ACC112 (cell line): Measurements from ENCODE around the gene SLC47A1.

Experiments
- H2AFZ ChIP-seq: fragments of 200-600 bp; sonication (generic); one replicate; pipeline ENCODE4 v1.6.0; 2017; ENCODE audit warnings: antibody characterized with exemption, low read length; ENCODE audit not compliant: unreplicated experiment
- H3K27ac ChIP-seq: fragments of 200-600 bp; sonication (generic); 2 replicates; pipeline ENCODE4 v1.5.1; 2014; ENCODE audit warnings: low read depth, mild to moderate bottlenecking, antibody characterized with exemption, low read length, moderate library complexity
- H3K27me3 ChIP-seq: fragments of 200-600 bp; sonication (generic); 2 replicates; pipeline ENCODE4 v1.6.1; 2014; ENCODE audit warnings: mild to moderate bottlenecking, antibody characterized with exemption, low read length, moderate library complexity, mixed read lengths; ENCODE audit not compliant: insufficient read depth
- H3K36me3 ChIP-seq: fragments of 200-600 bp; sonication (generic); 2 replicates; pipeline ENCODE4 v1.6.1; 2016; ENCODE audit warnings: mild to moderate bottlenecking, antibody characterized with exemption, low read length, moderate library complexity, mixed read lengths; ENCODE audit not compliant: insufficient read depth
- H3K4me1 ChIP-seq: fragments of 200-600 bp; sonication (generic); one replicate; pipeline ENCODE4 v1.6.1; 2016; ENCODE audit warnings: low read length, mixed read lengths; ENCODE audit not compliant: insufficient read depth, unreplicated experiment, control insufficient read depth
- H3K4me3 ChIP-seq: fragments of 200-600 bp; sonication (generic); 2 replicates; pipeline ENCODE4 v1.5.1; 2014; ENCODE audit warnings: mild to moderate bottlenecking, low read depth, low read length
- H3K79me2 ChIP-seq: fragments of 200-600 bp; sonication (generic); one replicate; pipeline ENCODE4 v1.6.0; 2016; ENCODE audit warnings: low read length; ENCODE audit not compliant: control insufficient read depth, unreplicated experiment, insufficient read depth

SLC47A1 gene, protein sequence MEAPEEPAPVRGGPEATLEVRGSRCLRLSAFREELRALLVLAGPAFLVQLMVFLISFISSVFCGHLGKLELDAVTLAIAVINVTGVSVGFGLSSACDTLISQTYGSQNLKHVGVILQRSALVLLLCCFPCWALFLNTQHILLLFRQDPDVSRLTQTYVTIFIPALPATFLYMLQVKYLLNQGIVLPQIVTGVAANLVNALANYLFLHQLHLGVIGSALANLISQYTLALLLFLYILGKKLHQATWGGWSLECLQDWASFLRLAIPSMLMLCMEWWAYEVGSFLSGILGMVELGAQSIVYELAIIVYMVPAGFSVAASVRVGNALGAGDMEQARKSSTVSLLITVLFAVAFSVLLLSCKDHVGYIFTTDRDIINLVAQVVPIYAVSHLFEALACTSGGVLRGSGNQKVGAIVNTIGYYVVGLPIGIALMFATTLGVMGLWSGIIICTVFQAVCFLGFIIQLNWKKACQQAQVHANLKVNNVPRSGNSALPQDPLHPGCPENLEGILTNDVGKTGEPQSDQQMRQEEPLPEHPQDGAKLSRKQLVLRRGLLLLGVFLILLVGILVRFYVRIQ

DNA sequence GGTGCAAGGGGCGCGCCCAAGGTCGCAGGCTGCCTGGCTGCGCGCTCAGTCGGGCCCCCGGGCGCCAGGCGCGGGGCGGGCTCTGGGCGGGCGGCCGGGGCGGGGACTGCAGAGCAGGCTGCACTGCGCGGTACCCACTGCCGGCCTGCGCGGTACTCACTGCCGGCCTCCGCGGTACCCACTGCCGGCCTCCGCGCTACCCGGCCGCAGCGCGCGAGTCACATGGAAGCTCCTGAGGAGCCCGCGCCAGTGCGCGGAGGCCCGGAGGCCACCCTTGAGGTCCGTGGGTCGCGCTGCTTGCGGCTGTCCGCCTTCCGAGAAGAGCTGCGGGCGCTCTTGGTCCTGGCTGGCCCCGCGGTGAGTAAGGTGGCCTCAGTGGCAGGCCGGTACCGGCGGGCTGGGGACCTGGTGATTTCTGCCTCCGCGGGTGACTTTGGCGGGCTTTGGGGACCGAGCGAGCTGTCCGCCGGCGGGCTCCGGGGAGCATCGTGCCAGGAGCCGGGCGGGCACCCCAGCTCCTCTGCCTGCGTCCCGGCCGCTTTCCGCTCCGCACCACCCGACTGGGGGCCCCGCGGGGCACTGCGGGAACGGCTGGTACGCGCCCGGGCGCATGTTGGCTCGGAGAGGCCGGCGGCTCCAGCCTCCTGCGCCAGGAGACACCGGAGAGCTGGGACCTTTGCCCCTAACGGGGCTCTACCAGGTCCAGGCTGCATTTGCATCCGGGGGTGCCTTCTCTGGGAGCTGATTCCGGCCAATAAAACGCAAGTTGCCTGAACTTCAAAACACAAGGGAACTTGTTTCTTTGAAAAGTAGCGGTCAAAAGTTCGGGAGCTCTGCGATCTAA is at the start of gene SLC47A1:
Gene SLC47A1, plus strand, starts transcription at position 137 of the 844 bp plus-strand sequence. Its CDS starts 86 bp downstream, at position 223.
- Histone ChIP-seq H3K4me3 (peak within 1 kb of the TSS; percentile 85), H3K4me1 (peaks cover 3% of the 10 kb centered on the region), H3K27me3 (peaks cover 3% of the 10 kb centered on the region; the same call in 1 of the 2 replicates), H2AFZ (peak within 1 kb of the TSS; percentile 45), H3K27ac (no peak within 1 kb of the TSS), H3K79me2 (no peaks in the 10 kb centered on the region), H3K36me3 (no peaks in the 10 kb centered on the region)

DNA sequence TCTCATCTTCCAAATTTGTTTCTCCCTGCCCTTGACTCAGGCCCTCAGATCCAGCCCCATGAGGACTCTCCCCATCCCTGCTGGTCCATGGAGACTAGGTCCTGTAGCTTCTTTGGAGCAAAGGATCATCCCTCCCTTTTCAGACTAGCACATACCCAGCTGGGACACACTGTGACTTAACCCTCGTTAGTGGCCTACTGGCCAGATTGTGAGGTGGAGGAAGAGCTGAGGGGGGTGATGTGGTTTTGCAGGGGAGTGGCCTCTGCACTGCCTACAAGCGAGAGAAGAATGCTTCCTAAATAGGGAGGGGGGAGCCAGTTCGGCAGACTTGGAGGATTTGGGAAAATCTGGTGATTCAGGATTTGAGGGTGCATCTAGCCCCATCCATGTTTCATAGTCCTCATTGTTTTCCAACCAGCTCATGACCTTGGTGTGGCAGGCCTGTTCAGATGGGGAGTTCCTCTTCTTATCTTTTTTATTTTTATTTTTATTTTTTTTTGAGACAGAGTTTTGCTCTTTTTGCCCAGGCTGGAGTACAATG is 47.8 kb upstream of the SLC47A1 start:
- Histone ChIP-seq H3K27me3 (no peaks in the 10 kb centered on the region), H3K27ac (no peak overlapping the region), H2AFZ (no peak overlapping the region), H3K4me1 (no peaks in the 10 kb centered on the region), H3K79me2 (no peaks in the 10 kb centered on the region), H3K4me3 (no peak overlapping the region), H3K36me3 (no peaks in the 10 kb centered on the region)

DNA sequence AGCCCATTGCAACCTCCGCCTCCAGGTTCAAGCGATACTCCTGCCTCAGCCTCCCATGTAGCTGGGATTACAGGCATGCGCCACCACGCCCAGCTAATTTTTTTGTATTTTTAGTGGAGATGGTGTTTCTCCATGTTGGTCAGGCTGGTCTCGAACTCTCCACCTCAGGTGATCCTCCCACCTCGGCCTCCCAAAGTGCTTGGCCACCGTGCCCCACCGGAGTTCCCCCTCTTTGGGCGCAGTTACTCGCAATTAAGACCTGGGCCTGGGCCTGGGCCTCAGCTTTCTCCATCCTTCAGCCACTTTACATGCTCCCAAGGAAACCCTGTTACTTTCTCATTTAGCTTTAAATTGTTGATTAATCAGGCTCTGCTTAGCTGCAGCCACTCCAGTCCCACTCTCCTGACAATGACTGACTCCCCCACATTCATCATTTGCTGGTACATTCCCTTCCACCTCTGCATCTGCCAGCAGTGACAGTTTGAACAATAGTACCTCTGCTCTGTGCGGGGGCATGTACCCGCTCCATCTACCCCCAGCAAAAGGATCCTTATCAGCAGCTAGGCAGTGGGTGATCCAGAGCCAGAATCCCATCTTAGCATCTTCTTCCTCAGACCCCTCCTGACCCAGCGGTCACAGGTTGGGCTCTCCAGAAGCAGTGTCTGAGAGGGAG is 47.2 kb upstream of the SLC47A1 start:
- Histone ChIP-seq H3K27me3 (no peaks in the 10 kb centered on the region), H3K4me1 (no peaks in the 10 kb centered on the region), H3K4me3 (no peak overlapping the region), H3K27ac (no peak overlapping the region), H2AFZ (no peak overlapping the region), H3K36me3 (no peaks in the 10 kb centered on the region), H3K79me2 (no peaks in the 10 kb centered on the region)

GRCh38 chr17:19487024-19487600 is 46.5 kb upstream of the SLC47A1 start:
- Histone ChIP-seq H2AFZ (no peak overlapping the region), H3K27me3 (no peaks in the 10 kb centered on the region), H3K27ac (no peak overlapping the region), H3K4me3 (no peak overlapping the region), H3K79me2 (no peaks in the 10 kb centered on the region), H3K36me3 (no peaks in the 10 kb centered on the region), H3K4me1 (no peaks in the 10 kb centered on the region)

DNA sequence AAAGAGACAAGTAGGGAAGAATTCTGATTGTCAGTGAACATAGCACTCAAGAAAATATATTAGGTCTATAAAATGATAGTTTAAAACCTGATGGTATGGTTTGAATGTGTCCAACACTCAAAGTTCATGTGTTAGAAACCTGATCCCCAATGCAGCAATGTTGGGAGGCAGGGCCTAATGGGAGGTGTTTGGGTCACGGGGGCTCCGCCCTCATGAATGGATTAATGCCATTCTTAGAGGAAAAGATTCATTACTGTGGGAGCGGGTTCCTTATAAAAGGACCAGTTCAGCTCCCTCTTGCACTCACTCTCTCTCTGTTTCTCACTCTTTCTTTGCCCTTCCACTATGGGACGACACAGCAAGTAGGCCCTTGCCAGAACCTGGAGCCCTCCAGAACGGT is 41.5 kb upstream of the SLC47A1 start:
- no peaks in the 10 kb centered on the region for H3K79me2 ChIP-seq
- H3K4me3 ChIP-seq: no peak overlapping the region
- no peaks in the 10 kb centered on the region for H3K27me3 ChIP-seq
- H3K4me1 ChIP-seq: no peaks in the 10 kb centered on the region
- H2AFZ ChIP-seq: no peak overlapping the region
- no peak overlapping the region for H3K27ac ChIP-seq
- no peaks in the 10 kb centered on the region for H3K36me3 ChIP-seq

DNA sequence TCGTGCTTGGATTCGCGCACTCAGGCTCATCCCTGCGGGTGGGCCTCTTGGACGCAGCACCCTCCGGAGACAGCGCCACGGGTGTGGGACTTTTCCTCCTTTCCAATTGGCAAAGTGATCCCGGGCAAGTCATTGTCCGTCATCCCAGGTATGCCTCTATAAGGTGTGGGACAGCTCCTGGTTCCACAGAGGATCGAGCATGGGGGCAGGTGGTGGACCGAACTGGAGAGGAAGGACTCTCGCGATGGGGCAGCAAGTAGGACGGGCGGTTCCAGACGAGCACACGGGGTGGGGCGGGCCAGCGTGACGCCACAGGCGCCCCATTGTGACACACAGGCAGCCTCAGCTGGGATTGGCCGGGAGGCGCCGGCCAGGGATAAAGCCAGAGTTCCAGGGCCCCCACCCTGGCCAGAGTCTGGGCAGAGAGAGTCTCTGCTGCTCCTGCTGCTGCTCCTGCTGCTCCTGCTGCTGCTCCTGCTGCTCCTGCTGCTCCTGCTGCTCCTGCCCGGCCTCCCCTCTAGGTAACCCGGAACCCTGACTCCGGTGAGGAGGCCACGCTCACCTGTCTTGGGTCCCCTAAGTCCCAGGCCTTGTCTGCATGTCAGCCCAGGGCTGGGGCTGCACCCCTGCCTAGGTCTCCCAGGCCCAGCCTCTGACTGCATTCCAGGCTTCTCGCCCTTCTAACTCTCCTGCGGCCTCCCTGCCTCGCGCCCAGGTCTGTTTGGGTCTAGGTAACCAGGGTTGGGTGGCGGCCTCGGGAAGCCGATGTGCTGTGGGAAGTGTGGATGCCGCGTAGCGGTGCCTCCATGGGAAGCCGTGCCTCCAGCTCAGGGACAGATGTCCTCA is 38.5 kb upstream of the SLC47A1 start:
- Histone ChIP-seq H3K4me1 (no peaks in the 10 kb centered on the region), H3K27ac (no peak overlapping the region), H3K4me3 (no peak overlapping the region), H3K27me3 (no peaks in the 10 kb centered on the region), H3K36me3 (no peaks in the 10 kb centered on the region), H3K79me2 (no peaks in the 10 kb centered on the region), H2AFZ (no peak overlapping the region)

GRCh38 chr17:19495828-19496528 is 37.7 kb upstream of the SLC47A1 start:
- H3K4me3 ChIP-seq: no peak overlapping the region
- H2AFZ ChIP-seq: no peak overlapping the region
- no peaks in the 10 kb centered on the region for H3K27me3 ChIP-seq
- H3K79me2 ChIP-seq: no peaks in the 10 kb centered on the region
- H3K36me3 ChIP-seq: no peaks in the 10 kb centered on the region
- H3K4me1 ChIP-seq: no peaks in the 10 kb centered on the region
- H3K27ac ChIP-seq: no peak overlapping the region

- H2AFZ ChIP-seq: no peak overlapping the region
- no peak overlapping the region for H3K4me3 ChIP-seq
- H3K36me3 ChIP-seq: no peaks in the 10 kb centered on the region
- no peak overlapping the region for H3K27ac ChIP-seq
- H3K4me1 ChIP-seq: no peaks in the 10 kb centered on the region
- no peaks in the 10 kb centered on the region for H3K79me2 ChIP-seq
- no peaks in the 10 kb centered on the region for H3K27me3 ChIP-seq
These were observed 36.0 kb upstream of the SLC47A1 start for GRCh38 chr17:19497624-19498023.

DNA sequence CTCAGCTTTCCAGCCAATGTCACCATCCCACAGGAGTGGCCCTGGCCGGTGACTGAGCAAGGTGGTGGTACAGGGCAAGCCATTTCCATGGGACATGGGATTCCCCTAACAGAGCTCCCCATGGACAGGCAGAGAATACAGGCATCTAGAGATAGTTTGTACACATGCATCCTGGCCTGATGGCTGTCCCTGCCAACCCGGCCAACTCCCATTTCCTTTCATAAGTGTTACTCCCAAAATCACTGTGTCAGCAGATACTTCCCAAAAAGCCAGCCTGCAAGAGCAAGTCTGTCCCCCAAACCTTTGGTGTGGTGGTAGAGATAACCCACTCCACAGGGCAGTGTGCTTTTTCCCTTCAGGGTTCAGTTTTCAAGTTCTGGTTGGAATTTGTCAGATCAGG is 32.4 kb upstream of the SLC47A1 start:
- H3K4me1 ChIP-seq: peaks cover 2% of the 10 kb centered on the region
- no peak overlapping the region for H3K4me3 ChIP-seq
- H3K27ac ChIP-seq: no peak overlapping the region
- no peak overlapping the region for H2AFZ ChIP-seq
- no peaks in the 10 kb centered on the region for H3K36me3 ChIP-seq
- no peaks in the 10 kb centered on the region for H3K79me2 ChIP-seq
- H3K27me3 ChIP-seq: no peaks in the 10 kb centered on the region
